Measurements from ENCODE around the gene S100A12. TPM values are rescaled to one million over a fixed set of nuclear protein-coding genes. Genes with fewer than 3 reads are reported as not detected.

Gene S100A12
- polyA plus RNA-seq, 1 experiment = not detected

- CTCF ChIA-PET = no interaction called here
- POLR2A ChIA-PET = no interaction called here
- Histone ChIP-seq H3K27me3 (ENCODE audit: control insufficient read depth, insufficient read depth, low read length) (no peaks in the 10 kb centered on the region), H3K36me3 (ENCODE audit: control insufficient read depth, insufficient read depth, low read length) (no peaks in the 10 kb centered on the region), H3K4me3 (ENCODE audit: low read depth, low read length) (no peak overlapping the region)
- no peak for TF ChIP-seq CTCF (IDR thresholded peaks at IDR 0.05; ENCODE audit: insufficient read depth, low read depth, low read length)
- DNase-seq (ENCODE audit: low read depth) = no peak
Observed at GRCh38 chr1:153394391-153394790, 19.0 kb upstream of the S100A12 start.

- CTCF ChIA-PET = no interaction called here
- POLR2A ChIA-PET = no interaction called here
- Histone ChIP-seq H3K4me3 (ENCODE audit: low read depth, low read length) (no peak overlapping the region), H3K27me3 (ENCODE audit: control insufficient read depth, insufficient read depth, low read length) (no peaks in the 10 kb centered on the region), H3K36me3 (ENCODE audit: control insufficient read depth, insufficient read depth, low read length) (no peaks in the 10 kb centered on the region)
- no peak for DNase-seq (ENCODE audit: low read depth)
- no peak for TF ChIP-seq CTCF (IDR thresholded peaks at IDR 0.05; ENCODE audit: insufficient read depth, low read depth, low read length)
Observed at GRCh38 chr1:153393926-153394325, 18.5 kb upstream of the S100A12 start.

GRCh38 chr1:153392822-153393221 is 17.4 kb upstream of the S100A12 start:
- TF ChIP-seq CTCF (IDR thresholded peaks at IDR 0.05; ENCODE audit: insufficient read depth, low read depth, low read length) = no peak
- no peak for DNase-seq (ENCODE audit: low read depth)
- no peaks in the 10 kb centered on the region for H3K27me3 ChIP-seq (ENCODE audit: control insufficient read depth, insufficient read depth, low read length)
- CTCF ChIA-PET = interaction anchor here (1.3 kb wide), 1 partner anchor 102 kb away, joined by 3 read pairs; no protein-coding TSS in a partner anchor
- H3K4me3 ChIP-seq (ENCODE audit: low read depth, low read length) = no peak overlapping the region
- H3K36me3 ChIP-seq (ENCODE audit: control insufficient read depth, insufficient read depth, low read length) = no peaks in the 10 kb centered on the region
- POLR2A ChIA-PET = no interaction called here

GRCh38 chr1:153392258-153392657 is 16.8 kb upstream of the S100A12 start:
- Histone ChIP-seq H3K36me3 (ENCODE audit: control insufficient read depth, insufficient read depth, low read length) (no peaks in the 10 kb centered on the region), H3K27me3 (ENCODE audit: control insufficient read depth, insufficient read depth, low read length) (no peaks in the 10 kb centered on the region), H3K4me3 (ENCODE audit: low read depth, low read length) (no peak overlapping the region)
- TF ChIP-seq CTCF (IDR thresholded peaks at IDR 0.05; ENCODE audit: insufficient read depth, low read depth, low read length) = no peak
- ChIA-PET CTCF (interaction anchor here (1.3 kb wide), 1 partner anchor 103 kb away, joined by 3 read pairs; no protein-coding TSS in a partner anchor), POLR2A (no interaction called here)
- DNase-seq (ENCODE audit: low read depth) = no peak

GRCh38 chr1:153390938-153391710 is 15.7 kb upstream of the S100A12 start, which contains the start of gene S100A8:
Gene S100A8 (minus strand): TSS chr1:153391073. CDS start chr1:153390535, 538 bp downstream.
- no peak within 1 kb of the TSS for H3K4me3 ChIP-seq (ENCODE audit: low read depth, low read length)
- no peak for TF ChIP-seq CTCF (IDR thresholded peaks at IDR 0.05; ENCODE audit: insufficient read depth, low read depth, low read length)
- no peaks in the 10 kb centered on the region for H3K27me3 ChIP-seq (ENCODE audit: control insufficient read depth, insufficient read depth, low read length)
- ChIA-PET CTCF (interaction anchor here (1.1 kb wide), 1 partner anchor 8 kb away, joined by 4 read pairs; no protein-coding TSS in a partner anchor), POLR2A (no interaction called here)
- no peak for DNase-seq (ENCODE audit: low read depth)
- no peaks in the 10 kb centered on the region for H3K36me3 ChIP-seq (ENCODE audit: control insufficient read depth, insufficient read depth, low read length)
